Measurements from ENCODE around the gene ICA1.

ICA1 gene

DNA sequence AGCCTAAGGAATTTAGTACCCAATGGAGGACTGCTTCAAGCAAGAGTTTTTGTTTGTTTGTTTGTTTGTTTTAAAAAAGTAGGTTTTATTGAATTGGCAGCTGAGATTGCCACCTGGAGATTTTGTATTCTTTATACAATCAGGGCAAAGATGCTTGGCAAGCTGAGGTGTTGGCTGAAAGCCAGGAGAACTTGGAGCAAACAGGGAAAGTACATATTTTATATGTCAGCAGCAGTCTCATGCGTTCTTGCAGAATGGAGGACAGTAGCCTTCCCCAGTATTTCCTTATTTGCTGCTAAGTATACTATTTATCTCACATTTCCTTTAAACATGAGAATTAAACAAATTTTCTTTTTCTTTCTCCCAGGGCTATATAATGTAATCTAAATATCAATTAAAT lies 22.6 kb upstream of the ICA1 start:
- DNase-seq (ENCODE audit: low read depth), result no peak
- TF ChIP-seq, protein P1, sequence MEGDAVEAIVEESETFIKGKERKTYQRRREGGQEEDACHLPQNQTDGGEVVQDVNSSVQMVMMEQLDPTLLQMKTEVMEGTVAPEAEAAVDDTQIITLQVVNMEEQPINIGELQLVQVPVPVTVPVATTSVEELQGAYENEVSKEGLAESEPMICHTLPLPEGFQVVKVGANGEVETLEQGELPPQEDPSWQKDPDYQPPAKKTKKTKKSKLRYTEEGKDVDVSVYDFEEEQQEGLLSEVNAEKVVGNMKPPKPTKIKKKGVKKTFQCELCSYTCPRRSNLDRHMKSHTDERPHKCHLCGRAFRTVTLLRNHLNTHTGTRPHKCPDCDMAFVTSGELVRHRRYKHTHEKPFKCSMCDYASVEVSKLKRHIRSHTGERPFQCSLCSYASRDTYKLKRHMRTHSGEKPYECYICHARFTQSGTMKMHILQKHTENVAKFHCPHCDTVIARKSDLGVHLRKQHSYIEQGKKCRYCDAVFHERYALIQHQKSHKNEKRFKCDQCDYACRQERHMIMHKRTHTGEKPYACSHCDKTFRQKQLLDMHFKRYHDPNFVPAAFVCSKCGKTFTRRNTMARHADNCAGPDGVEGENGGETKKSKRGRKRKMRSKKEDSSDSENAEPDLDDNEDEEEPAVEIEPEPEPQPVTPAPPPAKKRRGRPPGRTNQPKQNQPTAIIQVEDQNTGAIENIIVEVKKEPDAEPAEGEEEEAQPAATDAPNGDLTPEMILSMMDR (conservative IDR thresholded peaks at IDR 0.05; ENCODE audit: control insufficient read depth, insufficient read depth, low read depth, low read length), result no peak
- no peak overlapping the region for H3K4me3 ChIP-seq (ENCODE audit: control insufficient read depth, low read depth, low read length)

GRCh38 chr7:8283968-8284367 lies 22.0 kb upstream of the ICA1 start:
- H3K4me3 ChIP-seq (ENCODE audit: control insufficient read depth, low read depth, low read length), result no peak overlapping the region
- TF ChIP-seq, protein P1 (conservative IDR thresholded peaks at IDR 0.05; ENCODE audit: control insufficient read depth, insufficient read depth, low read depth, low read length), result no peak
- no peak for DNase-seq (ENCODE audit: low read depth)

GRCh38 chr7:8282871-8283270 lies 20.9 kb upstream of the ICA1 start:
- H3K4me3 ChIP-seq (ENCODE audit: control insufficient read depth, low read depth, low read length), result no peak overlapping the region
- no peak for DNase-seq (ENCODE audit: low read depth)
- TF ChIP-seq, protein P1 (conservative IDR thresholded peaks at IDR 0.05; ENCODE audit: control insufficient read depth, insufficient read depth, low read depth, low read length), result no peak

GRCh38 chr7:8282162-8282561 lies 20.2 kb upstream of the ICA1 start:
- TF ChIP-seq, protein P1 (conservative IDR thresholded peaks at IDR 0.05; ENCODE audit: control insufficient read depth, insufficient read depth, low read depth, low read length), result no peak
- no peak for DNase-seq (ENCODE audit: low read depth)
- H3K4me3 ChIP-seq (ENCODE audit: control insufficient read depth, low read depth, low read length), result no peak overlapping the region

- no peak for DNase-seq (ENCODE audit: low read depth)
- TF ChIP-seq, protein P1 (conservative IDR thresholded peaks at IDR 0.05; ENCODE audit: control insufficient read depth, insufficient read depth, low read depth, low read length), result no peak
- no peak overlapping the region for H3K4me3 ChIP-seq (ENCODE audit: control insufficient read depth, low read depth, low read length)
Measured at GRCh38 chr7:8278183-8278582, 16.2 kb upstream of the ICA1 start.

DNA sequence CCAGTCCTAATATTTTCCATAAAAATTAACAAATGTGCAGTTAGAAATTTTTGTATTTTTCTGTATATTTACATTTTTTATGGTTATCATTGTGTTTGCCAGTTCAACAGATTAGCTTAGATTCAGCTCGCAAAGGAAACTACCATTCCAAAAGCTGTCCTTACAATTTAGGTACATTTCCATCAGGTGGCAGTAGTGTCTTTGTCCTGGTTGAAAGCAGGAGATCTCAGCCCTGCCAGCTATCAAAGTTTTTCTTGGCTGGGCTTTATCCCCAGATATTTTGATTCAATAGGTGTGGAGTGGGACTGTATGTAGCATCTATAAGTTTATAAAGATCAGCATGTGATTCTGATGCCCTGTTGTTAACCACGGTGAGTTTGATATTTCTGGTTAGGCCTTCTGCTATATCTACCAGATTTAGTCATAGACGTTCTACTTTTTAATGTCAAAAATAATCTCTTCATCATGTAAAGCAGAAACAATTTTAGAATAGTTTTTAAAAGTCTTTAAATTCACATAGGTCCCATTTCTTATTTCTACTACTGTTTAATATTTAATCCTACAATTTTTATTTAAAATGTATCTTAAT lies 15.5 kb upstream of the ICA1 start:
- DNase-seq (ENCODE audit: low read depth), result no peak
- TF ChIP-seq, protein P1 (conservative IDR thresholded peaks at IDR 0.05; ENCODE audit: control insufficient read depth, insufficient read depth, low read depth, low read length), result peak; percentile 11
- H3K4me3 ChIP-seq (ENCODE audit: control insufficient read depth, low read depth, low read length), result no peak overlapping the region

DNA sequence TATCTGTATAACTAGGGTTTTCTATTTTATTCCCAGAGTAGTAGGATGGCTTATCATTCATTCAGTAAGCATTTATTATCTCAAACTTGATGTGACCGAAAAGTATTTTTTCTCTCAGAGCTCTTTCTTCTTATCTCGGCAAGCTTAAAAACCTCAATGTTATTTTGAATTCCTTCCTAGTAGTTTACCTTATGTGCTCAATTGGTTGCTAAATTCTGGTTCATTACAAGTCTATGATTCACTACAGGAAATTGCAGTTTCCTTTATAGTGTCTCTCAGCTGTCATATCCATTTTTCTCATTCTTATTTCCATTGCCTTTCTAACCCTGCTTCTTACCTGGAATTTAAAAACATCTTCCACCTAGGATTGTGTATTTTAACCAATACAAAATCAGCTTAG lies 12.6 kb upstream of the ICA1 start:
- H3K4me3 ChIP-seq (ENCODE audit: control insufficient read depth, low read depth, low read length), result no peak overlapping the region
- no peak for DNase-seq (ENCODE audit: low read depth)
- TF ChIP-seq, protein P1 (conservative IDR thresholded peaks at IDR 0.05; ENCODE audit: control insufficient read depth, insufficient read depth, low read depth, low read length), result no peak
